Cortex of kidney (tissue), 1 donor: ENCODE data around the gene ZNF766.
"Not testable (repeated sequence)": the region's sequence is repeated elsewhere in the genome, so short reads cannot be mapped to it uniquely, and the experiment has no call there.

Experiments
- DNase-seq: peaks from one replicate; lab custom pipeline; 2025; lab: John Stamatoyannopoulos, UW

Gene ZNF766

GRCh38 chr19:52275988-52276387 is 6.6 kb downstream of the ZNF766 start:
- DNase-seq, result no peak

GRCh38 chr19:52277471-52277870 is 8.1 kb downstream of the ZNF766 start:
- DNase-seq, result no peak

- DNase-seq, result no peak
These were observed 16.9 kb downstream of the ZNF766 start for GRCh38 chr19:52286256-52286655.

GRCh38 chr19:52291781-52292180 is 22.4 kb downstream of the ZNF766 start:
- no peak for DNase-seq

- not testable (repeated sequence) for DNase-seq
These were observed 23.6 kb downstream of the ZNF766 start for GRCh38 chr19:52292946-52293345.

- DNase-seq, result no peak
These were observed 27.0 kb downstream of the ZNF766 start for GRCh38 chr19:52296400-52296772.

GRCh38 chr19:52296773-52297600 is 27.6 kb downstream of the ZNF766 start, which contains the start of gene ZNF480:
Gene ZNF480, plus strand, starts transcription at chr19:52297169. Its CDS starts 3,244 bp downstream, at chr19:52300413.
- no peak for DNase-seq

GRCh38 chr19:52297601-52298364 is 28.4 kb downstream of the ZNF766 start:
- no peak for DNase-seq

- DNase-seq, result no peak
These were observed 37.9 kb downstream of the ZNF766 start for GRCh38 chr19:52307275-52307674.

GRCh38 chr19:52322429-52322828 is 53.0 kb downstream of the ZNF766 start:
- no peak for DNase-seq

GRCh38 chr19:52331757-52332156 is 62.4 kb downstream of the ZNF766 start:
- no peak for DNase-seq

- DNase-seq, result no peak
These were observed 66.4 kb downstream of the ZNF766 start for GRCh38 chr19:52335768-52336116.

GRCh38 chr19:52336117-52336790 is 66.9 kb downstream of the ZNF766 start, which contains the start of gene ZNF610:
Gene ZNF610, plus strand, starts transcription at chr19:52336243. Its CDS starts 12,930 bp downstream, at chr19:52349173.
- DNase-seq, result no peak

GRCh38 chr19:52336791-52337381 is 67.5 kb downstream of the ZNF766 start:
- no peak for DNase-seq

- DNase-seq, result not testable (repeated sequence)
These were observed 69.6 kb downstream of the ZNF766 start for GRCh38 chr19:52339022-52339421.

GRCh38 chr19:52343548-52343947 is 74.2 kb downstream of the ZNF766 start:
- DNase-seq, result no peak

GRCh38 chr19:52345162-52345561 is 75.8 kb downstream of the ZNF766 start:
- no peak for DNase-seq
